Prostate gland (tissue), 2 donors: ENCODE results near the gene ANKRD34B.

Experiments used
- POLR2A ChIP-seq: fragments of 450-650 bp; IDR thresholded peaks from one replicate; pipeline ENCODE4 v1.6.1; 2016; ENCODE audit warnings: antibody characterized with exemption, mild to moderate bottlenecking
- TF ChIP-seq, protein P1 (sequence below), 4 experiments: fragments of 200-600 bp in 2 of 4; fragments of 450-650 bp in 2 of 4; sonication (generic) in 2 of 4; IDR thresholded peaks; 1 replicate in 3 of 4; 2 replicates in 1 of 4; pipeline ENCODE4 v1.5.1; 2016 to 2019; ENCODE audit warnings: antibody characterized with exemption in 4 of 4, mild to moderate bottlenecking in 2 of 4, moderate library complexity in 2 of 4

DNA sequence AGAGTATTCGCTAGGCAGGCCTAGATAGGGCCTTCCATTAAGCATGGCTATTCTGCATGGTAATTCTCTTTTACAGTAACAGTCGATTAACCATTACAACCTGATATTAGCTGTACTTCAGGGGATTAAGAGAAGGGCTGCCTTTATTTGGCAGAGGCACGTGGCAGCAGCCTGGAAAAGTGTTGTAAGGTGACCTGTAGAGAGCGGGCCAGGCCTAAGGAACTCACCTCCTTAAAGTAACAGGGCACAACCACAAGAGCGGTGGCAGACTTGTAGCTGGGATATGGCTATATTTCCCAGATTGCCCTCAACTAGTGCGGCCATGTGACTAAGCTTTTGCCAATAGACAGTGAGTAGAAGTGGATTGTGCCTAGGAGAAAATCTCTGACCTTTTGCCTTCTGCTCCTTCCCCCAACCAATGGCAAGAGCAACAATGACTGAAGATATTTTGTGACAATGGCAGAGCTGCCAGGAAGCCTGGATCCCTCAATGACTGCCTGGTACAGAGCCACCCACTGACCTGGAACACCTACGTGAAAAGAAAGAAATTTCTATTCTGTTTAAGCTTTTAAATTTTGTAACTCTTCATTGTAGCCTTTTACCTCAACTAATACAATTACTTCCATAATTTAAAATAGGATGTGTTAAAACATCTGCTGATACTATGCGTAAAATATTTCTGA is 18.9 kb upstream of the ANKRD34B start:
- TF ChIP-seq, protein P1, sequence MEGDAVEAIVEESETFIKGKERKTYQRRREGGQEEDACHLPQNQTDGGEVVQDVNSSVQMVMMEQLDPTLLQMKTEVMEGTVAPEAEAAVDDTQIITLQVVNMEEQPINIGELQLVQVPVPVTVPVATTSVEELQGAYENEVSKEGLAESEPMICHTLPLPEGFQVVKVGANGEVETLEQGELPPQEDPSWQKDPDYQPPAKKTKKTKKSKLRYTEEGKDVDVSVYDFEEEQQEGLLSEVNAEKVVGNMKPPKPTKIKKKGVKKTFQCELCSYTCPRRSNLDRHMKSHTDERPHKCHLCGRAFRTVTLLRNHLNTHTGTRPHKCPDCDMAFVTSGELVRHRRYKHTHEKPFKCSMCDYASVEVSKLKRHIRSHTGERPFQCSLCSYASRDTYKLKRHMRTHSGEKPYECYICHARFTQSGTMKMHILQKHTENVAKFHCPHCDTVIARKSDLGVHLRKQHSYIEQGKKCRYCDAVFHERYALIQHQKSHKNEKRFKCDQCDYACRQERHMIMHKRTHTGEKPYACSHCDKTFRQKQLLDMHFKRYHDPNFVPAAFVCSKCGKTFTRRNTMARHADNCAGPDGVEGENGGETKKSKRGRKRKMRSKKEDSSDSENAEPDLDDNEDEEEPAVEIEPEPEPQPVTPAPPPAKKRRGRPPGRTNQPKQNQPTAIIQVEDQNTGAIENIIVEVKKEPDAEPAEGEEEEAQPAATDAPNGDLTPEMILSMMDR (IDR thresholded peaks at IDR 0.05), result no peak
- TF ChIP-seq POLR2A, result no peak
